B cell (primary cell): ENCODE results near the gene SLC38A6.

ENCODE experiments used
- EZH2 ChIP-seq: IDR thresholded peaks from 2 replicates; pipeline ENCODE4 v1.6.1; 2012; ENCODE audit warnings: borderline replicate concordance, low read depth, mild to moderate bottlenecking, moderate library complexity, low read length; ENCODE audit not compliant: insufficient read depth, poor library complexity, severe bottlenecking
- TF ChIP-seq, protein P1 (sequence below): fragments of 200-600 bp; IDR thresholded peaks from one replicate; pipeline ENCODE4 v1.8.0; 2022; ENCODE audit warnings: antibody characterized with exemption, mild to moderate bottlenecking

DNA sequence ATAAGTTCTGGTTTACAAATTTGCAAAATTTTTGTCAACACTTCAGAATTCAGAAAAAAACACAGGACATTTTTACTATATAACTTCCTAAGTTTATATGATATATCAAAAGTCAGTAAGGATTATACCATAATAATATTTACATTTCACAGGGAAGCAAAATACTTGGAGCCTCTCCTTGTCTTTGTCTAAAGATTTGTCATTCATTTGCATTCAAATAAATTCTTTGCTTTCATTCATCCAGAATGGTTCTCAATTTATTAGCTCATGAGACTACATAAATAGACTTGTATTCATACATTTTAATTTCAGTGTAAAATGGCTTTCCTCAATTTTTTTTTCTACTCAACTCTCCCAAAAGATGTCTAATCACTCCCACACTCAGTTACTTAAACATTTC is 96.4 kb downstream of the SLC38A6 start:
- TF ChIP-seq, protein P1, sequence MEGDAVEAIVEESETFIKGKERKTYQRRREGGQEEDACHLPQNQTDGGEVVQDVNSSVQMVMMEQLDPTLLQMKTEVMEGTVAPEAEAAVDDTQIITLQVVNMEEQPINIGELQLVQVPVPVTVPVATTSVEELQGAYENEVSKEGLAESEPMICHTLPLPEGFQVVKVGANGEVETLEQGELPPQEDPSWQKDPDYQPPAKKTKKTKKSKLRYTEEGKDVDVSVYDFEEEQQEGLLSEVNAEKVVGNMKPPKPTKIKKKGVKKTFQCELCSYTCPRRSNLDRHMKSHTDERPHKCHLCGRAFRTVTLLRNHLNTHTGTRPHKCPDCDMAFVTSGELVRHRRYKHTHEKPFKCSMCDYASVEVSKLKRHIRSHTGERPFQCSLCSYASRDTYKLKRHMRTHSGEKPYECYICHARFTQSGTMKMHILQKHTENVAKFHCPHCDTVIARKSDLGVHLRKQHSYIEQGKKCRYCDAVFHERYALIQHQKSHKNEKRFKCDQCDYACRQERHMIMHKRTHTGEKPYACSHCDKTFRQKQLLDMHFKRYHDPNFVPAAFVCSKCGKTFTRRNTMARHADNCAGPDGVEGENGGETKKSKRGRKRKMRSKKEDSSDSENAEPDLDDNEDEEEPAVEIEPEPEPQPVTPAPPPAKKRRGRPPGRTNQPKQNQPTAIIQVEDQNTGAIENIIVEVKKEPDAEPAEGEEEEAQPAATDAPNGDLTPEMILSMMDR, result no peak
- no peak for TF ChIP-seq EZH2
